HepG2 (cell line): ENCODE measurements around the gene LZTR1. TPM values are rescaled to one million over a fixed set of nuclear protein-coding genes. Genes with fewer than 3 reads are reported as not detected.

Source experiments
- ATAC-seq: fragments of 200-7000 bp; cut with Tn5 transposase; 3 replicates; pipeline ENCODE4 v1.9.1; 2020; ENCODE audit warnings: mild to moderate bottlenecking, moderate library complexity
- BruUV-seq: library from RNA; stranded (reverse); fragments of 400-500 nt; replicated peaks from 2 replicates; lab custom pipeline; 2021; lab: Mats Ljungman, UMichigan
- CTCF ChIA-PET: fragments of 300-600 bp; formaldehyde crosslinking; extraction: SDS; loops from one replicate; lab custom pipeline; 2021; ENCODE audit warnings: low total read pairs, inconsistent platforms, low intra/inter-chr PET ratio; lab: Yijun Ruan, JAX
- POLR2A ChIA-PET: fragments of 350-600 bp; sonication (Branson Sonifier 250); formaldehyde crosslinking; loops from one replicate; lab custom pipeline; 2020; ENCODE audit warnings: antibody characterized with exemption, inconsistent platforms; lab: Yijun Ruan, JAX
- DNase-seq: peaks from one replicate; pipeline ENCODE4 v3.0.0-alpha.2; 2015; ENCODE audit warnings: low spot score
- FAIRE-seq: peaks from 3 replicates; lab custom pipeline; 2011; peaks lifted over from hg19 to GRCh38; lab: Jason Lieb, UNC
- H2AFZ ChIP-seq: one replicate; pipeline ENCODE4 v1.6.1; 2011; ENCODE audit warnings: low read length, inconsistent platforms
- H3K27ac ChIP-seq: fragments of 300-600 bp; 3 replicates; pipeline ENCODE4 v1.8.0; 2011; ENCODE audit warnings: mixed run types, mild to moderate bottlenecking, mixed read lengths, low read length, inconsistent platforms; ENCODE audit not compliant: insufficient read depth; ENCODE audit errors: extremely low read length
- H3K27me3 ChIP-seq, 2 experiments: fragments of 200-600 bp in 1 of 2; 2 replicates in 1 of 2; 3 replicates in 1 of 2; pipeline versions ENCODE4 v1.6.0 to v1.8.0; 2011; ENCODE audit warnings: low read length in 2 of 2, mild to moderate bottlenecking in 2 of 2, moderate library complexity in 2 of 2, inconsistent platforms in 1 of 2; ENCODE audit not compliant: insufficient read depth in 2 of 2, control insufficient read depth in 1 of 2
- H3K36me3 ChIP-seq, 2 experiments: fragments of 200-600 bp in 1 of 2; replicated peaks in 1 of 2; 2 replicates in 1 of 2; 3 replicates in 1 of 2; pipeline versions ENCODE4 v1.5.1 to v1.8.0; 2011; ENCODE audit warnings: low read length in 2 of 2, inconsistent platforms in 1 of 2; ENCODE audit not compliant: insufficient read depth in 2 of 2, control insufficient read depth in 1 of 2
- H3K4me1 ChIP-seq: 2 replicates; pipeline ENCODE4 v1.5.1; 2012; ENCODE audit warnings: low read length, inconsistent platforms; ENCODE audit not compliant: insufficient read depth
- H3K4me2 ChIP-seq: 2 replicates; pipeline ENCODE4 v1.6.0; 2011; ENCODE audit warnings: low read depth, low read length, inconsistent platforms
- H3K4me3 ChIP-seq, 3 experiments: fragments of 200-600 bp in 1 of 3; sonication (generic), shearing (Covaris generic) in 1 of 3; replicated peaks in 1 of 3; 2 replicates each; pipeline ENCODE4 v1.5.1; 2011 to 2016; ENCODE audit warnings: low read length in 3 of 3, inconsistent platforms in 2 of 3, low read depth in 2 of 3, mild to moderate bottlenecking in 2 of 3, control low read depth in 1 of 3, mixed read lengths in 1 of 3; ENCODE audit not compliant: insufficient read depth in 1 of 3
- H3K79me2 ChIP-seq: one replicate; pipeline ENCODE4 v1.6.1; 2011; ENCODE audit warnings: low read length, inconsistent platforms; ENCODE audit not compliant: insufficient read depth
- H3K9ac ChIP-seq: 2 replicates; pipeline ENCODE4 v1.6.0; 2011; ENCODE audit warnings: mild to moderate bottlenecking, low read depth, low read length, inconsistent platforms; ENCODE audit not compliant: insufficient read depth
- H3K9me3 ChIP-seq: 2 replicates; pipeline ENCODE4 v1.5.1; 2012; ENCODE audit warnings: mild to moderate bottlenecking, low read length
- H4K20me1 ChIP-seq: 2 replicates; pipeline ENCODE4 v1.6.0; 2011; ENCODE audit warnings: inconsistent platforms, mild to moderate bottlenecking, low read length, moderate library complexity; ENCODE audit not compliant: insufficient read depth
- ATM ChIP-seq: fragments of 450-650 bp; IDR thresholded peaks from 2 replicates; pipeline ENCODE4 v1.7.1; 2017; ENCODE audit warnings: mild to moderate bottlenecking, borderline replicate concordance
- CHD4 ChIP-seq: fragments of 200-600 bp; sonication (generic); IDR thresholded peaks from 2 replicates; pipeline ENCODE4 v1.7.0; 2017; ENCODE audit warnings: mild to moderate bottlenecking, low read length, borderline replicate concordance
- HIVEP1 ChIP-seq: sonication (generic); formaldehyde crosslinking; IDR thresholded peaks from 2 replicates; pipeline ENCODE4 v1.4.0; 2020; ENCODE audit warnings: mild to moderate bottlenecking, missing genetic modification reagents
- NAIF1 ChIP-seq: sonication (generic); formaldehyde crosslinking; IDR thresholded peaks from 2 replicates; pipeline ENCODE4 v1.5.0; 2020; ENCODE audit warnings: mild to moderate bottlenecking, missing genetic modification reagents, borderline replicate concordance
- RORA ChIP-seq: sonication (generic); formaldehyde crosslinking; IDR thresholded peaks from 2 replicates; pipeline ENCODE4 v1.5.0; 2020; ENCODE audit warnings: mild to moderate bottlenecking, missing genetic modification reagents, moderate library complexity
- SKI ChIP-seq: fragments of 450-650 bp; IDR thresholded peaks from one replicate; pipeline ENCODE4 v1.6.1; 2018; ENCODE audit warnings: mild to moderate bottlenecking; ENCODE audit not compliant: partially characterized antibody
- ZNF143 ChIP-seq: sonication (generic); formaldehyde crosslinking; IDR thresholded peaks from 2 replicates; pipeline ENCODE4 v1.4.0; 2020; ENCODE audit warnings: missing genetic modification reagents
- ZNF160 ChIP-seq: sonication (generic); formaldehyde crosslinking; IDR thresholded peaks from 2 replicates; pipeline ENCODE4 v1.8.0; 2022; ENCODE audit warnings: mild to moderate bottlenecking, inconsistent platforms, missing genetic modification reagents
- ZNF260 ChIP-seq: sonication (generic); formaldehyde crosslinking; IDR thresholded peaks from 2 replicates; pipeline ENCODE4 v1.4.0; 2020; ENCODE audit warnings: missing genetic modification reagents, low read depth, mild to moderate bottlenecking, borderline replicate concordance
- ZNF274 ChIP-seq: sonication (generic); formaldehyde crosslinking; IDR thresholded peaks from 2 replicates; pipeline ENCODE4 v1.5.1; 2020; ENCODE audit warnings: mild to moderate bottlenecking, missing genetic modification reagents
- ZNF3 ChIP-seq: IDR thresholded peaks from 2 replicates; pipeline ENCODE4 v1.7.0; 2017; ENCODE audit warnings: inconsistent platforms
- ZNF343 ChIP-seq: sonication (generic); formaldehyde crosslinking; IDR thresholded peaks from 2 replicates; pipeline ENCODE4 v1.4.0; 2020; ENCODE audit warnings: mild to moderate bottlenecking, missing genetic modification reagents
- ZNF513 ChIP-seq: sonication (generic); formaldehyde crosslinking; conservative IDR thresholded peaks from 2 replicates; pipeline ENCODE4 v1.5.0; 2020; ENCODE audit warnings: missing genetic modification reagents
- ZNF652 ChIP-seq: IDR thresholded peaks from 2 replicates; pipeline ENCODE4 v1.6.1; 2016; ENCODE audit warnings: low read depth, borderline replicate concordance
- ZNF777 ChIP-seq: sonication (generic); formaldehyde crosslinking; IDR thresholded peaks from 2 replicates; pipeline ENCODE4 v1.4.0; 2020; ENCODE audit warnings: missing genetic modification reagents
- ZNF839 ChIP-seq: sonication (generic); formaldehyde crosslinking; IDR thresholded peaks from 2 replicates; pipeline ENCODE4 v1.4.0; 2020; ENCODE audit warnings: missing genetic modification reagents, mild to moderate bottlenecking, borderline replicate concordance
- ZSCAN9 ChIP-seq: IDR thresholded peaks from 2 replicates; pipeline ENCODE4 v1.6.1; 2016; ENCODE audit warnings: borderline replicate concordance
- WGBS: methylation state at CpG from one replicate; pipeline ENCODE4 v1.1.6; 2017; ENCODE audit warnings: low lambda C conversion rate; 5-methylcytosine and 5-hydroxymethylcytosine counted together
- in situ Hi-C: cut with HindIII; loops from 2 replicates; pipeline ENCODE4 v1.10.0; 2017; ENCODE audit warnings: low pct_unique_long_range_greater_than_20kb; ENCODE audit not compliant: extremely low pct_ligation_motif_present
- intact Hi-C: fragments of 100-400 bp; cut with micrococcal nuclease; formaldehyde crosslinking; loops from one replicate; pipeline ENCODE4 v1.10.0; 2022; ENCODE audit not compliant: unreplicated experiment
- polyA plus RNA-seq, 8 experiments: library from polyadenylated mRNA; depleted of rRNA in 3 of 8; stranded (reverse) in 7 of 8; unstranded in 1 of 8; fragments of >200 nt; fragmentation: Illumina TruSeq in 4 of 8; extraction: Trizol in 4 of 8; gene quantifications; 2 replicates each; pipeline versions ENCODE4 v1.2.1 to v1.2.3, GENCODE V29; 2011 to 2016; ENCODE audit warnings: low read depth in 4 of 8, missing spikeins in 1 of 8, mixed read lengths in 1 of 8; ENCODE audit not compliant: insufficient read depth in 1 of 8
- total RNA-seq, 5 experiments: library from RNA; depleted of rRNA; stranded (reverse); fragments of >200 nt; fragmentation: Illumina TruSeq; extraction: Trizol; gene quantifications; 2 replicates each; pipeline ENCODE4 v1.2.3, GENCODE V29; 2016; ENCODE audit warnings: low read depth in 1 of 5
- TF ChIP-seq, protein P1 (sequence below): sonication (generic); formaldehyde crosslinking; IDR thresholded peaks from 2 replicates; pipeline ENCODE4; 2020; ENCODE audit warnings: missing genetic modification reagents, mild to moderate bottlenecking, borderline replicate concordance
- TF ChIP-seq, protein P2 (sequence below): sonication (generic); formaldehyde crosslinking; IDR thresholded peaks from 2 replicates; pipeline ENCODE4 v1.5.1; 2020; ENCODE audit warnings: missing genetic modification reagents, mild to moderate bottlenecking, borderline replicate concordance

LZTR1 gene
- total and polyA plus RNA-seq, 2 of the 13 experiments (the other 11 are each of a cell fraction or from before 2014, with no cell fraction given) = 21.8 to 22.4 TPM

- Histone ChIP-seq H3K4me3 (no peak overlapping the region), H3K36me3 (no peaks in the 10 kb centered on the region), H3K9me3 (0 out of 2 replicates have a peak, but pooled peaks cover 4% of the 10 kb centered on the region)
- intact Hi-C loops = no loop called here
- TF ChIP-seq ZNF274 (CRISPR knock-in tag) (no peak), ZNF777 (CRISPR knock-in tag) (no peak), ZNF839 (CRISPR knock-in tag) (no peak), ZNF3 (no peak), ZSCAN9 (CRISPR knock-in tag) (no peak), ZNF260 (CRISPR knock-in tag) (no peak), ZNF143 (no peak), ATM (no peak), ZNF160 (CRISPR knock-in tag) (no peak), ZNF652 (CRISPR knock-in tag) (no peak), HIVEP1 (CRISPR knock-in tag) (no peak), CHD4 (no peak), ZNF513 (no peak), NAIF1 (CRISPR knock-in tag) (no peak), RORA (no peak), ZNF343 (CRISPR knock-in tag) (no peak), SKI (no peak)
- TF ChIP-seq, protein P1, sequence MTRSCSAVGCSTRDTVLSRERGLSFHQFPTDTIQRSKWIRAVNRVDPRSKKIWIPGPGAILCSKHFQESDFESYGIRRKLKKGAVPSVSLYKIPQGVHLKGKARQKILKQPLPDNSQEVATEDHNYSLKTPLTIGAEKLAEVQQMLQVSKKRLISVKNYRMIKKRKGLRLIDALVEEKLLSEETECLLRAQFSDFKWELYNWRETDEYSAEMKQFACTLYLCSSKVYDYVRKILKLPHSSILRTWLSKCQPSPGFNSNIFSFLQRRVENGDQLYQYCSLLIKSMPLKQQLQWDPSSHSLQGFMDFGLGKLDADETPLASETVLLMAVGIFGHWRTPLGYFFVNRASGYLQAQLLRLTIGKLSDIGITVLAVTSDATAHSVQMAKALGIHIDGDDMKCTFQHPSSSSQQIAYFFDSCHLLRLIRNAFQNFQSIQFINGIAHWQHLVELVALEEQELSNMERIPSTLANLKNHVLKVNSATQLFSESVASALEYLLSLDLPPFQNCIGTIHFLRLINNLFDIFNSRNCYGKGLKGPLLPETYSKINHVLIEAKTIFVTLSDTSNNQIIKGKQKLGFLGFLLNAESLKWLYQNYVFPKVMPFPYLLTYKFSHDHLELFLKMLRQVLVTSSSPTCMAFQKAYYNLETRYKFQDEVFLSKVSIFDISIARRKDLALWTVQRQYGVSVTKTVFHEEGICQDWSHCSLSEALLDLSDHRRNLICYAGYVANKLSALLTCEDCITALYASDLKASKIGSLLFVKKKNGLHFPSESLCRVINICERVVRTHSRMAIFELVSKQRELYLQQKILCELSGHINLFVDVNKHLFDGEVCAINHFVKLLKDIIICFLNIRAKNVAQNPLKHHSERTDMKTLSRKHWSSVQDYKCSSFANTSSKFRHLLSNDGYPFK (CRISPR knock-in tag) = no peak
- TF ChIP-seq, protein P2, sequence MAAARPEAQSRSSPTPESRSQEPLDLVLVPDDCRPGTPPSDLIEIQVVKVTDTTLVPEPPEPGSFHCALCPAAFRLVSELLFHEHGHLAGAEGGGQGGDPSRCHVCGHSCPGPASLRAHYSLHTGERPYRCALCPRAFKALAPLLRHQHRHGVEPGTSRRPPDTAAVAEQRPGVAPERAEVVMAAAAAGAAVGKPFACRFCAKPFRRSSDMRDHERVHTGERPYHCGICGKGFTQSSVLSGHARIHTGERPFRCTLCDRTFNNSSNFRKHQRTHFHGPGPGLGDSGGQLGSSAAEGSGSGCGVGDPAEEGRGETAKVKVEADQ (CRISPR knock-in tag) = no peak
- TF ChIP-seq, all 625 proteins: peak for 0
- peaks cover 11% of the 10 kb centered on the region for H3K79me2 ChIP-seq
- no peak overlapping the region for H2AFZ ChIP-seq
- in situ Hi-C loops = no loop called here
- FAIRE-seq = no peak
- H3K27me3 ChIP-seq = no peaks in the 10 kb centered on the region; a peak in 1 of 5 replicates
- POLR2A ChIA-PET = interaction anchor here (1.0 kb wide), 1 partner anchor 20 kb away, joined by 4 read pairs; no protein-coding TSS in a partner anchor
- H4K20me1 ChIP-seq = no peaks in the 10 kb centered on the region
- 97% methylated on average over 2 of the region's 2 CpGs for WGBS
- H3K4me1 ChIP-seq = peaks cover 35% of the 10 kb centered on the region
- BruUV-seq = no TSS peak
- H3K27ac ChIP-seq = no peak overlapping the region
- no peak overlapping the region for H3K4me2 ChIP-seq
- H3K9ac ChIP-seq = no peak overlapping the region
- CTCF ChIA-PET = no interaction called here
- ATAC-seq = no peak
- DNase-seq = no peak
Measured at GRCh38 chr22:20978419-20978818, 3.7 kb upstream of the LZTR1 start.
